ENCODE results near the gene FCHSD2. TPM values are rescaled to one million over a fixed set of nuclear protein-coding genes. Genes with fewer than 3 reads are reported as not detected.

The FCHSD2 gene
- total RNA-seq, 4 donors from 2014 or later, result 20.4 to 42.4 (median 26.4) TPM

- intact Hi-C loops (cut with DNase I), result no loop called here
- Histone ChIP-seq H3K36me3 (peaks cover 3 to 22% (median 14%) of the 10 kb centered on the region in 4 donors), H3K9me3 (no peaks in the 10 kb centered on the region), H3K4me3 (no peak overlapping the region), H3K4me1 (peaks cover 16 to 28% (median 24%) of the 10 kb centered on the region in 4 donors), H3K27ac (replicated peaks in 1 of 4) (peak overlapping the region in 1 of 4 donors; percentile 24), H3K27me3 (no peaks in the 10 kb centered on the region)
- TF ChIP-seq POLR2A (IDR thresholded peaks at IDR 0.05; ENCODE audit: low read depth) (no peak), CTCF (IDR thresholded peaks at IDR 0.05) (no peak), EP300 (IDR thresholded peaks at IDR 0.05) (no peak), POLR2AphosphoS5 (IDR thresholded peaks at IDR 0.05) (no peak)
- no peak for DNase-seq (ENCODE audit: extremely low spot score)
- WGBS, result 87% methylated on average over 6 of the region's 7 CpGs
These were observed 318.1 kb downstream of the FCHSD2 start for GRCh38 chr11:72824020-72824419.

DNA sequence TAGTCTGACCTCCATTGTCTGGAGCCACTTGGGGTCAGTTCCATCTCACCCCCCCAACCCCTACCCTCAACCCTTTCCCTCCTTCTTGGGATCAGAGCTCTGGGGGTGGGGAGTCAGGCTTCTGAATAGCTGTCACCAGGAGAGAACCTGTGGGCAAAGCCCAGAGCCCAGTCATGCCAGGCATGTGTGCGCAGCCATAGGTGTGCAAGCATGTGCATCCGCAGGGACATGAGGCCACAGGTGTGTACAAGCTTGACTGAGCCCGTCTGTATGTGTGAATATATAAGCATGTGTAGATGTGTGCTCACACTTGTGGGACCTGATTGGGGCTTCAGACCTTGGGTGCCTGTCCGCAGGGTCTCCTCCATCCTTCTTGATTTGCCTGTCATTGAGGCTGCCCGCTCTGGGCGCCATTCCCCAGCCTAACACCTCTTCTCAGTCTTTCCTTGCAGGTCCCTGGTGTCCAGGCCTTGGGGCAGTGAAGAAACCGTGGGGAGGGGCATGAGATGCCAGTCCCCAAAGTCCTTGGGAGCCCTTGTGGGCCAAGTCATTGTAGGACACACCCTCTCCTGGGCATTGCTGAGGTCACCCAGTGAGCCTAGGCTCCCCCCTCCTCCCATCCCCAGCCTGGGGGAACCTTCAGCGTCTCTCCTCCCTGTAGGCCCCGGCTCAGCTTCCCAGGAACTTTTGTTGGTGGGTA, 318.9 kb downstream of the FCHSD2 start:
- no peak for TF ChIP-seq POLR2AphosphoS5 (IDR thresholded peaks at IDR 0.05)
- no peak for TF ChIP-seq EP300 (IDR thresholded peaks at IDR 0.05)
- TF ChIP-seq POLR2A (IDR thresholded peaks at IDR 0.05; ENCODE audit: low read depth), result no peak
- TF ChIP-seq CTCF (IDR thresholded peaks at IDR 0.05), result no peak
- intact Hi-C loops (cut with DNase I), result no loop called here
- WGBS, result 94% methylated on average over 9 of the region's 9 CpGs
- Histone ChIP-seq H3K36me3 (peaks cover 3 to 22% (median 14%) of the 10 kb centered on the region in 4 donors), H3K9me3 (no peaks in the 10 kb centered on the region), H3K4me1 (peaks cover 16 to 25% (median 22%) of the 10 kb centered on the region in 4 donors), H3K4me3 (no peak overlapping the region), H3K27me3 (no peaks in the 10 kb centered on the region), H3K27ac (replicated peaks in 1 of 4) (peak overlapping the region; percentile 69 to 78 (median 74))
- DNase-seq (ENCODE audit: extremely low spot score), result no peak

DNA sequence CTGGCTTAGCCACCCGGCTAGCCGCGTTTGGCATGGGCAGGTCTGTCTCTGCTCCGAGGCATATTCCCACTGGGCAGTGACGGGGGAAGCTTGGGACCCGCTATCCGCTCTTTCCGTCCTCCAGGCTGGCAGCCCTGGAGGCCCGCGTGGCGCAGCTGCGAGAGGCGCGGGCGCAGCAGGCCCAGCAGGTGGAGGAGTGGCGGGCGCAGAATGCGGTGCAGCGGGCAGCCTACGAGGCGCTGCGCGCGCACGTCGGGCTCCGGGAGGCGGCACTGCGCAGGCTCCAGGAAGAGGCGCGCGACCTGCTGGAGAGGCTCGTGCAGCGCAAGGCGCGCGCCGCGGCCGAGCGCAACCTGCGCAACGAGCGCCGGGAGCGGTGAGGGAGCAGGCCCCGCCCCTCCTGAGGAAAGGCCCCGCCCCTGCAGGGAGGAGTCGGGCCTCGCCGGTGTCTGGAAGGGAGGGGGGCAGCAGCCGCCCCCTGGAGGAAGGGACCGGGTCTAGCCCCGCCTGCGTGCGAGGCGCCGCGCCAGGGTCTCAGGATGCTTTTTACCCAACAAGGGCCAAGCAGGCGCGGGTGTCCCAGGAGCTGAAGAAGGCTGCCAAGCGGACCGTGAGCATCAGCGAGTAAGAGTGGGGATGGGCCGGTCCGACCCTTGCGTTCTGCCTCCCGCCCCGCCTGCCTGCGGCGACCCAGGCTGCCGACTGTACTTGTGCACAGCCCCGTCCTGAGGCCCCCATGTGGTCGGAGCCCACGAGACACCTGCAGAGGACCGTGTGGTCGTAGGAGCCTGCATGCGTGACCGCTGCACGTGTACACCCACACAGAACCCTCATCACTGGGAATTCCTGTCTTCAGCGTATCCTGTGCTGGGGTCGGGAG, 320.0 kb downstream of the FCHSD2 start:
- no peaks in the 10 kb centered on the region for H3K9me3 ChIP-seq
- peak overlapping the region; percentile 69 to 80 (median 76) for H3K27ac ChIP-seq (replicated peaks in 1 of 4)
- no peak for DNase-seq (ENCODE audit: extremely low spot score)
- H3K4me3 ChIP-seq, result peak overlapping the region; percentile 48 to 66 (median 60)
- H3K27me3 ChIP-seq, result no peaks in the 10 kb centered on the region
- intact Hi-C loops (cut with DNase I), result no loop called here
- no peak for TF ChIP-seq POLR2A (IDR thresholded peaks at IDR 0.05; ENCODE audit: low read depth)
- peak; percentile 73 to 83 for TF ChIP-seq POLR2AphosphoS5 (IDR thresholded peaks at IDR 0.05)
- TF ChIP-seq EP300 (IDR thresholded peaks at IDR 0.05), result no peak
- TF ChIP-seq CTCF (IDR thresholded peaks at IDR 0.05), result peak; percentile 24 to 51 (median 34)
- H3K4me1 ChIP-seq, result peaks cover 16 to 22% (median 19%) of the 10 kb centered on the region in 4 donors
- 21% methylated on average over 21 of the region's 82 CpGs for WGBS
- peaks cover 3 to 31% (median 22%) of the 10 kb centered on the region in 4 donors for H3K36me3 ChIP-seq

- TF ChIP-seq POLR2A (IDR thresholded peaks at IDR 0.05; ENCODE audit: low read depth), result no peak
- no peak for TF ChIP-seq POLR2AphosphoS5 (IDR thresholded peaks at IDR 0.05)
- TF ChIP-seq EP300 (IDR thresholded peaks at IDR 0.05), result no peak
- no peak for TF ChIP-seq CTCF (IDR thresholded peaks at IDR 0.05)
- Histone ChIP-seq H3K4me3 (peak overlapping the region; percentile 48 to 66 (median 60)), H3K9me3 (no peaks in the 10 kb centered on the region), H3K27ac (replicated peaks in 1 of 4) (peak overlapping the region; percentile 69 to 80 (median 76)), H3K36me3 (peaks cover 3 to 36% (median 25%) of the 10 kb centered on the region in 4 donors), H3K4me1 (peaks cover 17 to 28% (median 23%) of the 10 kb centered on the region in 4 donors), H3K27me3 (no peaks in the 10 kb centered on the region)
- DNase-seq (ENCODE audit: extremely low spot score), result no peak
- WGBS, result 95% methylated on average over 10 of the region's 50 CpGs
- intact Hi-C loops (cut with DNase I), result no loop called here
These were observed 320.7 kb downstream of the FCHSD2 start for GRCh38 chr11:72821221-72821919.
